Kidney (tissue), 14 donors: ENCODE measurements around the gene PTMA. TPM values are rescaled to one million over a fixed set of nuclear protein-coding genes. Genes with fewer than 3 reads are reported as not detected.

Source experiments
- DNase-seq, 5 donors: peaks; one replicate each; pipeline ENCODE4 v3.0.0-alpha.2; 2013 to 2020
- FAIRE-seq: peaks from 2 replicates; lab custom pipeline; 2012; peaks lifted over from hg19 to GRCh38; lab: Jason Lieb, UNC
- H3K27ac ChIP-seq, 2 donors: one replicate each; pipeline ENCODE4 v1.7.0; 2013; ENCODE audit warnings: low read depth in 2 of 2, low read length in 2 of 2, inconsistent platforms in 1 of 2
- H3K27me3 ChIP-seq: one replicate; pipeline ENCODE4 v1.7.1; 2013; ENCODE audit warnings: low read length, inconsistent platforms; ENCODE audit not compliant: control insufficient read depth, insufficient read depth
- H3K36me3 ChIP-seq, 3 donors: one replicate each; pipeline versions ENCODE4 v1.7.0 to v1.7.1; 2013; ENCODE audit warnings: low read length in 3 of 3, control low read depth in 1 of 3, inconsistent platforms in 1 of 3; ENCODE audit not compliant: insufficient read depth in 3 of 3, control insufficient read depth in 2 of 3
- H3K4me1 ChIP-seq, 3 donors: one replicate each; pipeline versions ENCODE4 v1.7.0 to v1.7.1; 2013; ENCODE audit warnings: low read length in 3 of 3, inconsistent platforms in 1 of 3, low read depth in 1 of 3; ENCODE audit not compliant: control insufficient read depth in 2 of 3, insufficient read depth in 2 of 3
- H3K4me3 ChIP-seq, 3 donors: one replicate each; pipeline versions ENCODE4 v1.7.0 to v1.8.1; 2013; ENCODE audit warnings: low read length in 3 of 3, control low read depth in 1 of 3, inconsistent platforms in 1 of 3
- H3K9ac ChIP-seq, 3 donors: one replicate each; pipeline versions ENCODE4 v1.7.0 to v1.7.1; 2013; ENCODE audit warnings: low read length in 3 of 3, control low read depth in 1 of 3, inconsistent platforms in 1 of 3
- H3K9me3 ChIP-seq, 3 donors: one replicate each; pipeline versions ENCODE4 v1.7.0 to v1.7.1; 2013; ENCODE audit warnings: low read length in 3 of 3, control low read depth in 1 of 3, inconsistent platforms in 1 of 3; ENCODE audit not compliant: control insufficient read depth in 2 of 3, insufficient read depth in 1 of 3
- intact Hi-C: fragments of 100-400 bp; cut with DNase I; formaldehyde crosslinking; loops from one replicate; pipeline ENCODE4 v1.11.1; 2022
- polyA plus RNA-seq: library from polyadenylated mRNA; stranded (reverse); fragments of 350-450 nt; fragmentation: Illumina TruSeq; extraction: RNeasy Lipid Tissue Mini Kit (QIAGEN cat#74804); gene quantifications from one replicate; pipeline ENCODE4 v1.2.3, GENCODE V29; 2014; ENCODE audit warnings: low read depth, low replicate concordance; ENCODE audit not compliant: insufficient read depth
- total RNA-seq: library from RNA; stranded (reverse); fragmentation: NEBNext Ultra II Directional; extraction: Animal tissue kit (Norgen Biotek cat#: 25700); gene quantifications from one replicate; pipeline ENCODE4 v1.2.1, GENCODE V29; 2021
- TF ChIP-seq, protein P1 (sequence below): IDR thresholded peaks from 3 replicates; pipeline ENCODE4 v1.5.1; 2012; ENCODE audit warnings: mild to moderate bottlenecking, moderate library complexity, borderline replicate concordance; ENCODE audit not compliant: insufficient read depth; ENCODE audit errors: extremely low read depth
- donor health status: control.
- donor health status: control.
- donor health status: control.
- donor health status: control.
- donor health status: control.
- donor health status: DM: yes; HTN: yes; CAD: no.
- donor health status: Normal renal cell carcinoma (clear cell type).

The PTMA gene
- total and polyA plus RNA-seq, 2 donors from 2014 or later, result 825 to 1,173 TPM

DNA sequence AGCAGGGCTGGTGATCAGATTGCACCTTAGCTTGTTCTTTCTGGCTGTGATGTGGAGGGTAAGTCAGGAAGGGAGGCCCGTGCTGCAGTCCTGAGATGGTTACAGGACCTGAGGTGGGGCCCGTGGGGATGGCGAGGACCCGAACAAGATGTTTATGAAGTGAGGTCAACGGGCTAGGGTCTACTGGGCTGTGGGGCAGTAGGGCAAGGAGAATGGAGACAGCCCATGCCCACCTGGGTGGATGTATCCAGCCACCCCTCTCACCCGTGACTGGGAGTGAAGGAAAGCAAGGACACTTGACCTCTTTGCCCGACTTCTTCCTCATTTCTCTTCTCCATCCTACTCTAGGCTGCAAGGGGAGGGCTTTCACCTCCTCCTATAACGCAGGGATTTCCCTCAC lies 18.0 kb downstream of the PTMA start:
- TF ChIP-seq, protein P1, sequence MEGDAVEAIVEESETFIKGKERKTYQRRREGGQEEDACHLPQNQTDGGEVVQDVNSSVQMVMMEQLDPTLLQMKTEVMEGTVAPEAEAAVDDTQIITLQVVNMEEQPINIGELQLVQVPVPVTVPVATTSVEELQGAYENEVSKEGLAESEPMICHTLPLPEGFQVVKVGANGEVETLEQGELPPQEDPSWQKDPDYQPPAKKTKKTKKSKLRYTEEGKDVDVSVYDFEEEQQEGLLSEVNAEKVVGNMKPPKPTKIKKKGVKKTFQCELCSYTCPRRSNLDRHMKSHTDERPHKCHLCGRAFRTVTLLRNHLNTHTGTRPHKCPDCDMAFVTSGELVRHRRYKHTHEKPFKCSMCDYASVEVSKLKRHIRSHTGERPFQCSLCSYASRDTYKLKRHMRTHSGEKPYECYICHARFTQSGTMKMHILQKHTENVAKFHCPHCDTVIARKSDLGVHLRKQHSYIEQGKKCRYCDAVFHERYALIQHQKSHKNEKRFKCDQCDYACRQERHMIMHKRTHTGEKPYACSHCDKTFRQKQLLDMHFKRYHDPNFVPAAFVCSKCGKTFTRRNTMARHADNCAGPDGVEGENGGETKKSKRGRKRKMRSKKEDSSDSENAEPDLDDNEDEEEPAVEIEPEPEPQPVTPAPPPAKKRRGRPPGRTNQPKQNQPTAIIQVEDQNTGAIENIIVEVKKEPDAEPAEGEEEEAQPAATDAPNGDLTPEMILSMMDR, result no peak
- H3K36me3 ChIP-seq, result peaks cover 0 to 2% (median 0%) of the 10 kb centered on the region in 3 donors
- H3K27me3 ChIP-seq, result no peaks in the 10 kb centered on the region
- FAIRE-seq (no peak), DNase-seq (no peak)
- H3K9me3 ChIP-seq, result no peaks in the 10 kb centered on the region
- H3K27ac ChIP-seq, result no peak overlapping the region
- intact Hi-C loops, result no loop called here
- no peaks in the 10 kb centered on the region for H3K4me1 ChIP-seq
- no peak overlapping the region for H3K4me3 ChIP-seq
- no peak overlapping the region for H3K9ac ChIP-seq

GRCh38 chr2:231727621-231728020 lies 19.3 kb downstream of the PTMA start:
- Histone ChIP-seq H3K9ac (no peak overlapping the region), H3K4me1 (no peaks in the 10 kb centered on the region), H3K27ac (no peak overlapping the region), H3K36me3 (peaks cover 0 to 4% (median 3%) of the 10 kb centered on the region in 3 donors), H3K27me3 (no peaks in the 10 kb centered on the region), H3K9me3 (no peaks in the 10 kb centered on the region), H3K4me3 (no peak overlapping the region)
- TF ChIP-seq, protein P1, result no peak
- intact Hi-C loops, result no loop called here
- FAIRE-seq (no peak), DNase-seq (no peak)

DNA sequence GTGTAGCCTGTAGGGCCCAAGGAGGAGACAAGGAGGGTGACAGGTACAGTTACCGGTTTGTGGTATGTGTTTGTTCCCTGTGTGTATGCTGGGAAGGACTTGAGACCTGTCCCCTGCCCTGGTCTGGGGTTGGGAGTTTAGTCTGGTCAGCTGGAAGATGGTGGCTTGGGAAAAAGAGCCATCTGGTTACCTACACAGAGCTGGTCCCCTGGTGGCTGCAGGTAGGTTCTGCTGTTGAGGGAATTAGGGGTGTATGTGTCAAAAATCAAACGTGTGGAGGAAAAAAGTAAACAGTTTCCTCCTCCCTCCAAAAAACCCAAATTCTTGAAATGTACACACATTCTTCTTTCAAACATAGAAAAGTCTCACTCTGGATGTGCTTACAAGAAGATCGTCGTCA lies 24.3 kb downstream of the PTMA start:
- intact Hi-C loops, result no loop called here
- no peak overlapping the region for H3K9ac ChIP-seq
- DNase-seq, result no peak
- peaks cover 0 to 10% (median 6%) of the 10 kb centered on the region in 3 donors for H3K36me3 ChIP-seq
- no peaks in the 10 kb centered on the region for H3K27me3 ChIP-seq
- FAIRE-seq, result no peak
- no peaks in the 10 kb centered on the region for H3K4me1 ChIP-seq
- no peaks in the 10 kb centered on the region for H3K9me3 ChIP-seq
- H3K27ac ChIP-seq, result no peak overlapping the region
- H3K4me3 ChIP-seq, result no peak overlapping the region
- TF ChIP-seq, protein P1, result no peak

DNA sequence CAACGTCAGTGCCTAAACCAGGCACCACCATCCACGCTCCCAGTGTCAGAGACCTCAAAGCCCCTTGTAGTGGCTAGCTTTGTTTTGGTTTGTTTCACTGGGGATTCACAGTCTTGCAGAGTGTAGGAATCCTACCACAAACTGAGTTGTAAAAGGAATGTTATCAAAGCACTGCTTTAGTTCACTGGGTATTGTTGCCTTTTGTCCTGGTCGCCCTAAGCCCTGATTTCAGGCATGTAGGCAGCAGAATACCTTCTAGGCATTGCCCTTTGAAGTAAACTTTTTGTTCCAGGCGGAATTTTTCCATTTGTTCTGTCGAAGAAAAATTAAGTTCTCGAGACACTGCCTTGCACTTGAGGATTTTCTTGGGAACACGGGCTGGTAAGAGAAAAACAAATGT lies 29.4 kb downstream of the PTMA start:
- TF ChIP-seq, protein P1, result no peak
- Histone ChIP-seq H3K4me1 (no peaks in the 10 kb centered on the region), H3K9ac (no peak overlapping the region), H3K9me3 (no peaks in the 10 kb centered on the region), H3K27ac (no peak overlapping the region), H3K27me3 (no peaks in the 10 kb centered on the region), H3K36me3 (peaks cover 0 to 6% (median 2%) of the 10 kb centered on the region in 3 donors), H3K4me3 (no peak overlapping the region)
- FAIRE-seq (no peak), DNase-seq (no peak)
- intact Hi-C loops, result no loop called here
